Spleen (tissue), 7 donors: ENCODE data around the gene PDE4B.
"Not testable (repeated sequence)": the region's sequence is repeated elsewhere in the genome, so short reads cannot be mapped to it uniquely, and the experiment has no call there.

ENCODE experiments used
- CTCF ChIP-seq, 11 experiments: fragments of 200-600 bp in 7 of 11; fragments of 450-650 bp in 4 of 11; sonication (generic) in 4 of 11; IDR thresholded peaks in 8 of 11; conservative IDR thresholded peaks in 3 of 11; 1 replicate in 7 of 11; 2 replicates in 4 of 11; pipeline versions ENCODE4 v1.4.0 to v1.8.0; 2016 to 2021; ENCODE audit warnings: antibody characterized with exemption in 11 of 11, inconsistent platforms in 4 of 11, mild to moderate bottlenecking in 1 of 11
- POLR2A ChIP-seq, 3 donors: fragments of 450-650 bp; IDR thresholded peaks; one replicate each; pipeline ENCODE4 v1.5.1; 2017; ENCODE audit warnings: antibody characterized with exemption in 3 of 3, mild to moderate bottlenecking in 1 of 3
- POLR2AphosphoS5 ChIP-seq, 3 donors: sonication (generic); formaldehyde crosslinking; IDR thresholded peaks; one replicate each; pipeline ENCODE4 v1.5.1; 2017; ENCODE audit warnings: antibody characterized with exemption in 3 of 3
- donor health status: DM: no; HTN: no; CAD: no; lungs with moderate emphysema.
- donor health status: DM: no; HTN: no; CAD: no.
- donor health status: DM: no; HTN: no; CAD: no.

DNA sequence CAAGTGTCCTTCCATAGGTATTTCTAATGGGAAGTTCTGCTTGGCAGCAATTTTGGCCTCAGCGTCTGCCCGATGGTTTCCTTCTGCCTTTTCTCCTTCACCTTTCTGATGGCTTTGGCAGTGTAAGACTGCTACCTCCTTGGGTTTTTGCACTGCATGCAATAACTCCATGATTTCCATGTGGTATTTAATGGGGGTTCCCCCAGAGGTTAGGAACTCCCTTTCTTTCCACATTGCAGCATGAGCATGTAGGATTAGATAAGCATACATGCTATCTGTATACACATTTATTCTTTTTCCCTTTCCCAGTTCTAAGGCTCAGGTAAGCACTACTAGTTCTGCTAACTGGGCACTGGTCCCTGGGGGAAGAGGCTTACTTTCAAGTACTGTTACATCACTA is 628.2 kb downstream of the PDE4B start:
- TF ChIP-seq CTCF (IDR thresholded peaks at IDR 0.05 in 8 of 11, conservative IDR thresholded peaks at IDR 0.05 in 3 of 11); POLR2AphosphoS5 (IDR thresholded peaks at IDR 0.05); POLR2A (IDR thresholded peaks at IDR 0.05): not testable (repeated sequence)
